Naive thymus-derived CD4-positive, alpha-beta T cell (primary cell): ENCODE data around the gene LCN12. TPM values are rescaled to one million over a fixed set of nuclear protein-coding genes. Genes with fewer than 3 reads are reported as not detected.

Source experiments
- ATAC-seq: fragments of 150-1000 bp; cut with Tn5 transposase; 2 replicates; pipeline ENCODE4 v1.10.0; 2021; ENCODE audit warnings: mild to moderate bottlenecking, moderate library complexity
- CTCF ChIA-PET: fragments of 350-600 bp; sonication (Branson Sonifier 250); formaldehyde crosslinking; loops from one replicate; lab custom pipeline; 2021; ENCODE audit warnings: antibody characterized with exemption; lab: Charles Lee
- POLR2A ChIA-PET: fragments of 350-600 bp; sonication (Branson Sonifier 250); formaldehyde crosslinking; loops from one replicate; lab custom pipeline; 2021; ENCODE audit warnings: antibody characterized with exemption, inconsistent platforms; lab: Charles Lee
- DNase-seq, 9 donors: peaks; one replicate each; pipeline versions ENCODE4 v3.0.0 to v3.0.0-alpha.2; 2020 to 2022; ENCODE audit warnings: mixed read lengths in 1 of 9
- H3K27ac ChIP-seq: one replicate; pipeline ENCODE4 v1.7.0; 2013; ENCODE audit warnings: mild to moderate bottlenecking, low read depth, low read length, moderate library complexity
- H3K27me3 ChIP-seq, 2 donors: one replicate each; pipeline ENCODE4 v1.7.0; 2013; ENCODE audit warnings: low read length in 2 of 2, mild to moderate bottlenecking in 2 of 2, moderate library complexity in 2 of 2; ENCODE audit not compliant: control insufficient read depth in 2 of 2, insufficient read depth in 2 of 2
- H3K36me3 ChIP-seq, 3 experiments: 1 replicate in 2 of 3; 2 replicates in 1 of 3; pipeline ENCODE4 v1.7.0; 2013; ENCODE audit warnings: low read length in 3 of 3, mild to moderate bottlenecking in 3 of 3, moderate library complexity in 1 of 3; ENCODE audit not compliant: insufficient read depth in 3 of 3, control insufficient read depth in 2 of 3
- H3K4me1 ChIP-seq, 2 donors: one replicate each; pipeline ENCODE4 v1.7.0; 2013; ENCODE audit warnings: low read length in 2 of 2, mild to moderate bottlenecking in 2 of 2, moderate library complexity in 1 of 2; ENCODE audit not compliant: control insufficient read depth in 2 of 2, insufficient read depth in 2 of 2
- H3K4me3 ChIP-seq: 2 replicates; pipeline ENCODE4 v1.7.0; 2013; ENCODE audit warnings: mild to moderate bottlenecking, low read length
- H3K9me3 ChIP-seq, 3 experiments: 1 replicate in 2 of 3; 2 replicates in 1 of 3; pipeline ENCODE4 v1.7.0; 2013; ENCODE audit warnings: low read length in 3 of 3; ENCODE audit not compliant: control insufficient read depth in 2 of 3
- H3K27ac Mint-ChIP-seq, 9 donors: one replicate each; pipeline ENCODE4 v1.8.0; 2020 to 2022; ENCODE audit warnings: mixed read lengths in 9 of 9, mild to moderate bottlenecking in 8 of 9, moderate library complexity in 5 of 9, inconsistent platforms in 2 of 9
- H3K27me3 Mint-ChIP-seq, 5 donors: one replicate each; pipeline ENCODE4 v1.8.0; 2021 to 2022; ENCODE audit warnings: mixed read lengths in 5 of 5, mild to moderate bottlenecking in 1 of 5
- H3K36me3 Mint-ChIP-seq, 5 donors: one replicate each; pipeline ENCODE4 v1.8.0; 2020 to 2022; ENCODE audit warnings: mixed read lengths in 5 of 5, mild to moderate bottlenecking in 3 of 5, inconsistent platforms in 1 of 5
- H3K4me1 Mint-ChIP-seq, 7 donors: one replicate each; pipeline ENCODE4 v1.8.0; 2020 to 2022; ENCODE audit warnings: mixed read lengths in 7 of 7, mild to moderate bottlenecking in 3 of 7, inconsistent platforms in 1 of 7
- H3K4me3 Mint-ChIP-seq, 10 donors: one replicate each; pipeline ENCODE4 v1.8.0; 2020 to 2022; ENCODE audit warnings: mild to moderate bottlenecking in 10 of 10, mixed read lengths in 10 of 10, moderate library complexity in 6 of 10, inconsistent platforms in 2 of 10
- H3K9me3 Mint-ChIP-seq, 11 donors: one replicate each; pipeline ENCODE4 v1.8.0; 2020 to 2022; ENCODE audit warnings: mixed read lengths in 11 of 11, mild to moderate bottlenecking in 4 of 11, inconsistent platforms in 1 of 11, moderate library complexity in 1 of 11
- intact Hi-C, 2 donors: fragments of 100-400 bp; cut with micrococcal nuclease; formaldehyde crosslinking; loops; one replicate each; pipeline ENCODE4 v1.15.1; 2023
- polyA plus RNA-seq, 2 donors: library from polyadenylated mRNA; unstranded; fragments of 300-500 nt; fragmentation: Illumina TruSeq; gene quantifications; one replicate each; pipeline ENCODE4 v1.2.3, GENCODE V29; 2021
- total RNA-seq, 6 experiments: library from RNA in 5 of 6; stranded (reverse) in 5 of 6; gene quantifications; 1 replicate in 5 of 6; 2 replicates in 1 of 6; pipeline ENCODE4 v1.2.3 and lab custom pipeline; 2021 to 2026

The LCN12 gene
- total and polyA plus RNA-seq, 7 experiments from 2014 or later: 0.89 to 4.9 (median 2.6) TPM; not detected in 2

DNA sequence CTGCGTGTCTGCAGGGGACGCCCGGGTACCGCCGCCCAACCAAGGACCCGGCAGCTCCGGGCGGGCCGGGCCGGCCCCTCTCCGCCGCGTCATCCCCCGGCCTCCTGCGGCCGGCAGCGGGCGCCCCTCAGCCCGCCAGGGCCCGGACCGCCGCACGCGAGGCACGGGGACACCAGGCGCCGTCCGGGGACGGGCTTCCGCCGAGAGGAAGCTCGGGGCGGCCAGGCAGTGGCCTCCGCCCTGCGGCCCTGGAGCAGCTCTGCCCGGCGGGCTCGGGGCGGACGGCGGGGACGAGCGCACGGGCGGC is 7.9 kb upstream of the LCN12 start:
- peak in 2 of 9 donors; percentile 11 to 14 for DNase-seq
- ATAC-seq: peak; percentile 47
- Histone ChIP-seq H3K27ac (peak overlapping the region; percentile 77), H3K27me3 (no peaks in the 10 kb centered on the region), H3K4me3 (peak overlapping the region; percentile 72), H3K36me3 (peaks cover 0 to 41% (median 6%) of the 10 kb centered on the region in 3 experiments), H3K9me3 (no peaks in the 10 kb centered on the region), H3K4me1 (peaks cover 10 to 11% of the 10 kb centered on the region in 2 donors)
- peaks cover 0 to 9% (median 4%) of the 10 kb centered on the region in 5 donors for H3K36me3 Mint-ChIP-seq
- POLR2A ChIA-PET: interaction anchor here (0.8 to 1.8 kb wide), 8 partner anchors 48 to 144 kb away, joined by 3 to 8 read pairs (median 4); partner anchors contain the start of genes PAXX, RABL6 and TRAF2
- CTCF ChIA-PET: no interaction called here
- no peaks in the 10 kb centered on the region for H3K27me3 Mint-ChIP-seq
- intact Hi-C loops: loop anchor here (1.0 to 10.0 kb wide), 16 partner anchors 42 to 311 kb away; partner anchors contain the start of genes EDF1 (in 2 of the 2), PHPT1 (in 2 of the 2), RABL6 (in 2 of the 2) and TMEM141 (in 2 of the 2)
- peaks cover 0 to 4% (median 0%) of the 10 kb centered on the region in 11 donors for H3K9me3 Mint-ChIP-seq
- peak overlapping the region in 2 of 9 donors; percentile 59 to 71 for H3K27ac Mint-ChIP-seq
- peaks cover 0 to 16% (median 5%) of the 10 kb centered on the region in 7 donors for H3K4me1 Mint-ChIP-seq
- peak overlapping the region in 7 of 10 donors; percentile 71 to 85 (median 81) for H3K4me3 Mint-ChIP-seq

DNA sequence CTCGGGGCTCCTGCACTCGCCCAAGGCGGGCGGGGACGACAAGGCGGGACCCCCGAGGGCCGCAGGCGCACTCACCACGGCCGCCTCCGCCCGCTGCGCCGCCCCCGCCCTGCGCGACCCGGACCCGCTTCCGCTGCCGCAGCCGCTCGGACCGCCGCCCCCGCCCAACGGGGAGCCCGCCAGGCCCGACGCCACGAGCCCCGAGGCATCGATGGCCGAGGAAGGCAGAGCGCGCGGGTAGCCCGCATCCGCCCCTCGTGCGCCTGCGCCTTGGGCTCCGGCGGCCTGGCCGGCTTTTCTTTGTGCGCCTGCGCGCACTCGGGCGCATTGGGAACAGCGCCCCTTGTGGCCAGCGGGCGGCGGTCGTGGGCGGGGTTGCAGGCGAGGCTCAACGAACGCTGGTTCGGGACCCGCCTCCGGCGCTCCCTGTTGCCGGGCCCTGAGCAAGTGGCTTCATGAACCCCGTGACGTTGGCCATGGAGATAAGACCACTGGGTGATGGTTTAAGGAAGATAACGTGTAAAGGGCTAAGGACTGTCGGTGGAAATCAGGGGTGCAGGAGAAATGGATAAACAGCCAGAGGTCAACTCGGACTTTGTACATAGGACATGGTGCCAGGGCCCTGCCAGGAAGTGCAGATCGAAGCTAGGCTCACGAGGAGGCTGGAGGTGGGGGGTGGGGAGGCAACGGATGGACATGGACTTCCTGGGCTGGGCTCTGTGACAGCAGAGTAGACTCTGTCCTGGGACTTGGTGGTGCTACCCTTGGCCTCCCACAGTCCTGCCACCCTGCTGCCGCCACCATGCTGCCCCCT is 7.3 kb upstream of the LCN12 start, which contains the start of the genes C8G and FBXW5:
Gene C8G (plus strand): TSS at position 725 of the 814 bp plus-strand sequence. CDS start 78 bp downstream, at position 803.
Gene FBXW5 (minus strand): TSS at position 220 of the 814 bp plus-strand sequence. CDS start 655 bp downstream, outside the sequence.
- ChIA-PET CTCF (no interaction called here), POLR2A (interaction anchor here (0.8 to 1.8 kb wide), 7 partner anchors 48 to 145 kb away, joined by 3 to 8 read pairs (median 4); partner anchors contain the start of genes PAXX, RABL6 and TRAF2)
- H3K36me3 Mint-ChIP-seq: peaks cover 0 to 4% (median 0%) of the 10 kb centered on the region in 5 donors
- Histone ChIP-seq H3K27me3 (no peaks in the 10 kb centered on the region), H3K36me3 (peaks cover 0 to 36% (median 6%) of the 10 kb centered on the region in 3 experiments), H3K9me3 (no peaks in the 10 kb centered on the region), H3K4me3 (peak within 1 kb of the TSS; percentile 72), H3K4me1 (peaks cover 10 to 11% of the 10 kb centered on the region in 2 donors), H3K27ac (peak within 1 kb of the TSS; percentile 77)
- peak within 1 kb of the TSS in 8 of 9 donors; percentile 63 to 90 (median 79) for H3K27ac Mint-ChIP-seq
- ATAC-seq (peak; percentile 92), DNase-seq (peak; percentile 88 to 99 (median 96))
- H3K9me3 Mint-ChIP-seq: peaks cover 0 to 2% (median 0%) of the 10 kb centered on the region in 11 donors
- H3K4me3 Mint-ChIP-seq: peak within 1 kb of the TSS; percentile 71 to 85 (median 81)
- no peaks in the 10 kb centered on the region for H3K27me3 Mint-ChIP-seq
- peaks cover 0 to 14% (median 5%) of the 10 kb centered on the region in 7 donors for H3K4me1 Mint-ChIP-seq
- intact Hi-C loops: loop anchor here (1.0 to 10.0 kb wide), 16 partner anchors 42 to 311 kb away; partner anchors contain the start of genes EDF1 (in 2 of the 2), PHPT1 (in 2 of the 2), RABL6 (in 2 of the 2) and TMEM141 (in 2 of the 2)

DNA sequence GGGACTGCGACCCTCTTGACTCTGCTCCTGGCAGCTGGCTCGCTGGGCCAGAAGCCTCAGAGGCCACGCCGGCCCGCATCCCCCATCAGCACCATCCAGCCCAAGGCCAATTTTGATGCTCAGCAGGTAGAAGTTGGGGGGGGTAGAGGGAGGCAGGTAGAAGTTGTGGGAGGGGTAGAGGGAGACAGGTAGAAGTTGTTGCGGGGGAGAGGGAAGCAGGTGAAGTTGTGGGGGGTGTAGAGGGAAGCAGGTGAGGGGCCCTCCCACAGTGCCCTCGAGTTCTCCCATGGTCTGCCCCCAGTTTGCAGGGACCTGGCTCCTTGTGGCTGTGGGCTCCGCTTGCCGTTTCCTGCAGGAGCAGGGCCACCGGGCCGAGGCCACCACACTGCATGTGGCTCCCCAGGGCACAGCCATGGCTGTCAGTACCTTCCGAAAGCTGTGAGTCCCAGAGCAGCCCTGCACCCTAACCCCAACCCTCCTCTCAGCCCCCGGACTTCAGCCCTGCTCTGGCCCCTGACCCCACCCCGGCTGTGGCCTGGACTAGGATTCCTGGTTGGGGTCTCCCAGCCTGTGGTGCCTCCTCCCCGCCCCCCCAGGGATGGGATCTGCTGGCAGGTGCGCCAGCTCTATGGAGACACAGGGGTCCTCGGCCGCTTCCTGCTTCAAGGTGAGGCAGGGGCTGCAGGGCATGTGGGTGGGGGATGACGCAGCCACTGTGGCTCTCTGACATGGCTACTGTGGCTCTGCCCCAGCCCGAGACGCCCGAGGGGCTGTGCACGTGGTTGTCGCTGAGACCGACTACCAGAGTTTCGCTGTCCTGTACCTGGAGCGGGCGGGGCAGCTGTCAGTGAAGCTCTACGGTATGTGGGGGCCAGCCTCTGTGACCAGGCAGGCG is 6.5 kb upstream of the LCN12 start:
- Mint-ChIP-seq H3K4me3 (peak overlapping the region in 3 of 10 donors; percentile 66 to 84 (median 77)), H3K27ac (peak overlapping the region in 2 of 9 donors; percentile 9 to 80), H3K9me3 (peaks cover 0 to 2% (median 0%) of the 10 kb centered on the region in 11 donors), H3K4me1 (peaks cover 0 to 19% (median 5%) of the 10 kb centered on the region in 7 donors), H3K27me3 (no peaks in the 10 kb centered on the region), H3K36me3 (peaks cover 0 to 3% (median 0%) of the 10 kb centered on the region in 5 donors)
- POLR2A ChIA-PET: interaction anchor here (0.9 to 1.5 kb wide), 2 partner anchors 47 to 107 kb away, joined by 3 to 5 read pairs; partner anchors contain the start of gene PAXX
- H3K9me3 ChIP-seq: no peaks in the 10 kb centered on the region
- peak overlapping the region; percentile 19 for H3K4me3 ChIP-seq
- intact Hi-C loops: loop anchor here (2.0 to 10.0 kb wide), 4 partner anchors 89 to 279 kb away; partner anchors contain the start of genes CYSRT1 (in 1 of the 2), NDOR1 (in 1 of the 2), RNF208 (in 1 of the 2) and RNF224 (in 1 of the 2)
- no peak overlapping the region for H3K27ac ChIP-seq
- CTCF ChIA-PET: no interaction called here
- ATAC-seq: no peak
- peaks cover 0 to 27% (median 6%) of the 10 kb centered on the region in 3 experiments for H3K36me3 ChIP-seq
- peaks cover 10 to 16% of the 10 kb centered on the region in 2 donors for H3K4me1 ChIP-seq
- no peak for DNase-seq
- H3K27me3 ChIP-seq: no peaks in the 10 kb centered on the region

DNA sequence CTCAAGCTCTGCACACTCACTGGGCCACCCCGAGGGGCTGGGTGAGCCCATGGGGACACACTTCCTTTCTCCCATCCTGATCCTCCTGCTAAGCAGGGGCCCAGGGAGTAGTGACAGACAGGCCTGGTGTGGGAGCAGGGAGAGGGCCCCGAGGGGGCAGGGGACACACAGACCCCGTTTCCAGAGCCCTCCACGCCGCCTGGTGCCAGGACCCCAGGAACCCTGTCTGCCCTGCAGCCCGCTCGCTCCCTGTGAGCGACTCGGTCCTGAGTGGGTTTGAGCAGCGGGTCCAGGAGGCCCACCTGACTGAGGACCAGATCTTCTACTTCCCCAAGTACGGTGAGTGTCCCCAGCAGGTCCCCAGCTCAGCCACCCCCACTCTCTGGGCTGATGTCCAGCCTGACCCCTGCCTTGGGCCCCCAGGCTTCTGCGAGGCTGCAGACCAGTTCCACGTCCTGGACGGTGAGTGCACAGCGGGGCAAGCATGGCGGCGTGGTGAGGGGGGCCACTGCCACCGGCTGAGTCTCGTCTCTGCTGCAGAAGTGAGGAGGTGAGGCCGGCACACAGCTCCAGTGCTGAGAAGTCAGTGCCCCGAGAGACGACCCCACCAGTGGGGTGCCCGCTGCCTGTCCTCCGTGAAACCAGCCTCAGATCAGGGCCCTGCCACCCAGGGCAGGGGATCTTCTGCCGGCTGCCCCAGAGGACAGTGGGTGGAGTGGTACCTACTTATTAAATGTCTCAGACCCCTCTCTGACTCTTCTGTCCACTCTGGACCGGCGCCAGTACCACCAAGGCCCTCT is 5.6 kb upstream of the LCN12 start:
- Mint-ChIP-seq H3K27me3 (no peaks in the 10 kb centered on the region), H3K27ac (no peak overlapping the region), H3K4me1 (peaks cover 0 to 19% (median 5%) of the 10 kb centered on the region in 7 donors), H3K36me3 (peaks cover 0 to 3% (median 0%) of the 10 kb centered on the region in 5 donors), H3K4me3 (peak overlapping the region in 1 of 10 donors; percentile 58), H3K9me3 (no peaks in the 10 kb centered on the region)
- Histone ChIP-seq H3K4me1 (peaks cover 10 to 16% of the 10 kb centered on the region in 2 donors), H3K27ac (no peak overlapping the region), H3K36me3 (peaks cover 0 to 19% (median 2%) of the 10 kb centered on the region in 3 experiments), H3K27me3 (no peaks in the 10 kb centered on the region), H3K9me3 (no peaks in the 10 kb centered on the region), H3K4me3 (no peak overlapping the region)
- no peak for ATAC-seq
- intact Hi-C loops: loop anchor here (10.0 kb wide), 2 partner anchors 258 to 278 kb away; partner anchors contain the start of genes CYSRT1 (in 1 of the 2), NDOR1 (in 1 of the 2), RNF208 (in 1 of the 2) and RNF224 (in 1 of the 2)
- ChIA-PET CTCF (no interaction called here), POLR2A (interaction anchor here (0.9 to 1.8 kb wide), 3 partner anchors 98 to 106 kb away, joined by 3 read pairs; no protein-coding TSS in a partner anchor)
- DNase-seq: no peak
